PC-3 (cell line): ENCODE measurements around the gene SH3BGR. TPM values are rescaled to one million over a fixed set of nuclear protein-coding genes. Genes with fewer than 3 reads are reported as not detected.

Source experiments
- ATAC-seq: fragments of 200-7000 bp; cut with Tn5 transposase; 2 replicates; pipeline ENCODE4 v1.9.1; 2020; ENCODE audit warnings: mild to moderate bottlenecking, moderate library complexity
- BruUV-seq: library from RNA; stranded (reverse); fragments of 400-500 nt; replicated peaks from 2 replicates; lab custom pipeline; 2021; lab: Mats Ljungman, UMichigan
- CTCF ChIA-PET: fragments of 300-600 bp; sonication (Branson Sonifier 250); formaldehyde crosslinking; loops from one replicate; lab custom pipeline; 2022; ENCODE audit warnings: antibody characterized with exemption; lab: Charles Lee
- POLR2A ChIA-PET: fragments of 300-600 bp; sonication (Branson Sonifier 250); formaldehyde crosslinking; loops from one replicate; lab custom pipeline; 2022; ENCODE audit warnings: antibody characterized with exemption; ENCODE audit not compliant: unreplicated experiment; lab: Charles Lee
- DNase-seq: peaks from one replicate; pipeline ENCODE4 v3.0.0-alpha.2; 2015
- H2AFZ ChIP-seq: fragments of 300-600 bp; sonication (generic); 2 replicates; pipeline ENCODE4 v1.6.0; 2016; ENCODE audit warnings: antibody characterized with exemption, low read length
- H3F3A ChIP-seq: fragments of 300-600 bp; sonication (generic); one replicate; pipeline ENCODE4 v1.6.0; 2017; ENCODE audit warnings: antibody characterized with exemption, low read length, control low read depth, mild to moderate bottlenecking; ENCODE audit not compliant: unreplicated experiment
- H3K27ac ChIP-seq: fragments of 300-600 bp; sonication (generic); 2 replicates; pipeline ENCODE4 v1.5.1; 2016; ENCODE audit warnings: mild to moderate bottlenecking, low read length
- H3K27me3 ChIP-seq: fragments of 300-600 bp; sonication (generic); 2 replicates; pipeline ENCODE4 v1.6.1; 2016; ENCODE audit warnings: low read length, mixed read lengths
- H3K36me3 ChIP-seq: fragments of 300-600 bp; sonication (generic); 2 replicates; pipeline ENCODE4 v1.6.1; 2016; ENCODE audit warnings: low read depth, mixed run types, low read length, mixed read lengths
- H3K4me1 ChIP-seq: fragments of 300-600 bp; sonication (generic); 2 replicates; pipeline ENCODE4 v1.5.1; 2016; ENCODE audit warnings: low read length; ENCODE audit not compliant: insufficient read depth
- H3K4me2 ChIP-seq: fragments of 300-600 bp; sonication (generic); 2 replicates; pipeline ENCODE4 v1.6.0; 2016; ENCODE audit warnings: low read length
- H3K4me3 ChIP-seq: fragments of 300-600 bp; sonication (generic); 2 replicates; pipeline ENCODE4 v1.5.1; 2016; ENCODE audit warnings: mild to moderate bottlenecking, low read length, mixed read lengths
- H3K79me2 ChIP-seq: fragments of 300-600 bp; sonication (generic); 2 replicates; pipeline ENCODE4 v1.6.1; 2017; ENCODE audit warnings: low read length, mixed read lengths
- H3K9ac ChIP-seq: fragments of 300-600 bp; sonication (generic); 2 replicates; pipeline ENCODE4 v1.6.0; 2016; ENCODE audit warnings: mild to moderate bottlenecking, low read length
- H3K9me2 ChIP-seq: fragments of 300-600 bp; sonication (generic); replicated peaks from 2 replicates; pipeline ENCODE4 v1.6.1; 2016; ENCODE audit warnings: mixed run types, low read length, mixed read lengths
- H3K9me3 ChIP-seq: fragments of 300-600 bp; sonication (generic); 2 replicates; pipeline ENCODE4 v1.6.1; 2016; ENCODE audit warnings: low read length, mixed read lengths
- H4K20me1 ChIP-seq: fragments of 300-600 bp; sonication (generic); 2 replicates; pipeline ENCODE4 v1.6.1; 2016; ENCODE audit warnings: low read length, mixed read lengths
- CTCF ChIP-seq: fragments of 300-600 bp; sonication (generic); conservative IDR thresholded peaks from 2 replicates; pipeline ENCODE4 v1.5.1; 2017; ENCODE audit warnings: antibody characterized with exemption, low read depth, mild to moderate bottlenecking, low read length
- EZH2 ChIP-seq: fragments of 300-600 bp; sonication (generic); IDR thresholded peaks from one replicate; pipeline ENCODE4 v1.6.1; 2017; ENCODE audit warnings: antibody characterized with exemption, mild to moderate bottlenecking, low read length; ENCODE audit not compliant: unreplicated experiment
- EZH2phosphoT487 ChIP-seq: fragments of 300-600 bp; sonication (generic); IDR thresholded peaks from 2 replicates; pipeline ENCODE4 v1.6.1; 2018; ENCODE audit warnings: mild to moderate bottlenecking, antibody characterized with exemption, low read length, borderline replicate concordance
- intact Hi-C: fragments of 100-400 bp; cut with micrococcal nuclease; formaldehyde crosslinking; loops from 2 replicates; pipeline ENCODE4 v1.9.0; 2023
- total RNA-seq: library from RNA; depleted of rRNA; stranded (reverse); fragments of >200 nt; gene quantifications from 2 replicates; pipeline ENCODE4 v1.2.3, GENCODE V29; 2014

SH3BGR gene
- total RNA-seq, 1 experiment from 2014 or later, result 1.3 TPM

DNA sequence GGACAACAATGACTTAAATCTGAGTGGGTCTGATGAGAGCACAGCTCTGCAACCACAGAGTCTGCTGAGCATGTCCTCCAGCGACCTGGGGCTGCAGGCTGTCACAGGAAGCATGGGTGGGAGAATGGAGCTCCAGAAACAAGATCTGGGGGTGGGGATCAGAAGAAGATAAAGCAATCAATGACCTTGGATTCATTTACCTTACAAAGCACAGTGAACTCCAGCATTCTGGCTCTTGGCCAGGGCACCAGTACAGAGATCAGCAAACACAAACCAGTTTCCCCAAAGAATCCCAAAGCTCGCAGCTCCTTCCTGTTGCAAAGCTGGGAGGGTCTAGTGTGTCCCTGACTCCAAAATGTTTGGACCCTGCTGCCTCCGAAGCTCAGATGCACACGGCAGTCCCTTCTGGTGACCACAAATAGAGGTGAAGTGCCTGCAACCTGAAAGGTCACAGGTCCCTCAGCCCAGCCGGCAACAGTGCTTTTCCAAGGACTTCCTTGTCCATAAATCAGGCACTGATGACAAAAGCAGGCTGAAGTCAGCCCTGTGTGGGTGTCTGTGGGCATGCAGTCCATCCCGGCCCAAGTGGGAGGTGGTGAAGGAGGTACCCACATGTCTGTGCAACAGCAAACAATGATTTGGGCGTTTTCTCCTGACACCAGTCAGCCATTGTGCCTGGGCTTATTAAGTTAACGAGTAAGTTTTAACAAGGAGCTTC, 76.1 kb downstream of the SH3BGR start:
- no TSS peak for BruUV-seq
- no peak for TF ChIP-seq EZH2phosphoT487
- TF ChIP-seq CTCF, result no peak
- no peak for TF ChIP-seq EZH2
- Histone ChIP-seq H2AFZ (no peak overlapping the region), H3K4me3 (no peak overlapping the region), H3K27me3 (no peaks in the 10 kb centered on the region), H3K79me2 (no peaks in the 10 kb centered on the region), H3K4me2 (no peak overlapping the region), H3K27ac (no peak overlapping the region), H3F3A (no peaks in the 10 kb centered on the region), H3K36me3 (no peaks in the 10 kb centered on the region), H3K9ac (no peak overlapping the region), H3K4me1 (no peaks in the 10 kb centered on the region), H3K9me2 (no peaks in the 10 kb centered on the region), H4K20me1 (no peaks in the 10 kb centered on the region), H3K9me3 (no peaks in the 10 kb centered on the region)
- CTCF ChIA-PET, result no interaction called here
- ATAC-seq, result no peak
- intact Hi-C loops, result no loop called here
- POLR2A ChIA-PET, result no interaction called here
- DNase-seq, result no peak

GRCh38 chr21:39529026-39529425, 77.3 kb downstream of the SH3BGR start:
- no peak overlapping the region for H3K4me2 ChIP-seq
- POLR2A ChIA-PET, result no interaction called here
- no peaks in the 10 kb centered on the region for H4K20me1 ChIP-seq
- CTCF ChIA-PET, result no interaction called here
- no peaks in the 10 kb centered on the region for H3K9me2 ChIP-seq
- H3K27ac ChIP-seq, result no peak overlapping the region
- H3F3A ChIP-seq, result no peaks in the 10 kb centered on the region
- no peaks in the 10 kb centered on the region for H3K27me3 ChIP-seq
- H3K36me3 ChIP-seq, result no peaks in the 10 kb centered on the region
- TF ChIP-seq EZH2 (no peak), EZH2phosphoT487 (no peak), CTCF (no peak)
- 0 out of 2 replicates have a peak, but pooled peaks have one; percentile 22 for ATAC-seq
- intact Hi-C loops, result no loop called here
- no TSS peak for BruUV-seq
- no peaks in the 10 kb centered on the region for H3K9me3 ChIP-seq
- no peak for DNase-seq
- H3K79me2 ChIP-seq, result no peaks in the 10 kb centered on the region
- H3K4me1 ChIP-seq, result no peaks in the 10 kb centered on the region
- no peak overlapping the region for H3K9ac ChIP-seq
- no peak overlapping the region for H2AFZ ChIP-seq
- no peak overlapping the region for H3K4me3 ChIP-seq

GRCh38 chr21:39531064-39531463, 79.3 kb downstream of the SH3BGR start:
- TF ChIP-seq CTCF, result no peak
- TF ChIP-seq EZH2phosphoT487, result no peak
- no peak for TF ChIP-seq EZH2
- Histone ChIP-seq H2AFZ (no peak overlapping the region), H3F3A (no peaks in the 10 kb centered on the region), H4K20me1 (no peaks in the 10 kb centered on the region), H3K9me2 (no peaks in the 10 kb centered on the region), H3K9me3 (no peaks in the 10 kb centered on the region), H3K4me2 (no peak overlapping the region), H3K4me1 (no peaks in the 10 kb centered on the region), H3K9ac (no peak overlapping the region), H3K36me3 (no peaks in the 10 kb centered on the region), H3K4me3 (no peak overlapping the region), H3K27ac (no peak overlapping the region), H3K79me2 (no peaks in the 10 kb centered on the region), H3K27me3 (no peaks in the 10 kb centered on the region)
- intact Hi-C loops, result no loop called here
- ChIA-PET CTCF (no interaction called here), POLR2A (no interaction called here)
- ATAC-seq (no peak), DNase-seq (no peak)
- no TSS peak for BruUV-seq
